Esophagus squamous epithelium (tissue), 5 donors: ENCODE data around the gene APLNR. TPM values are rescaled to one million over a fixed set of nuclear protein-coding genes. Genes with fewer than 3 reads are reported as not detected.

Experiments
- DNase-seq: peaks from one replicate; lab custom pipeline; 2025; lab: John Stamatoyannopoulos, UW
- H3K27ac ChIP-seq, 4 donors: fragments of 200-600 bp; sonication (generic); one replicate each; pipeline ENCODE4 v1.5.1; 2016 to 2019; ENCODE audit warnings: mild to moderate bottlenecking in 1 of 4
- H3K27me3 ChIP-seq, 4 donors: fragments of 200-600 bp; sonication (generic); 1 replicate in 3 of 4; 2 replicates in 1 of 4; pipeline versions ENCODE4 v1.5.1 to v1.6.0; 2017 to 2021; ENCODE audit warnings: antibody characterized with exemption in 1 of 4
- H3K36me3 ChIP-seq, 3 donors: fragments of 200-600 bp; sonication (generic); one replicate each; pipeline ENCODE4 v1.5.1; 2016 to 2019
- H3K4me1 ChIP-seq, 3 donors: fragments of 200-600 bp; sonication (generic); one replicate each; pipeline ENCODE4 v1.5.1; 2017 to 2019
- H3K4me3 ChIP-seq, 4 donors: fragments of 200-600 bp; sonication (generic); 1 replicate in 3 of 4; 2 replicates in 1 of 4; pipeline ENCODE4 v1.5.1; 2016 to 2019; ENCODE audit warnings: mild to moderate bottlenecking in 2 of 4, moderate library complexity in 1 of 4
- H3K9me3 ChIP-seq, 3 donors: fragments of 200-600 bp; sonication (generic); one replicate each; pipeline ENCODE4 v1.5.1; 2016 to 2019
- CTCF ChIP-seq, 6 experiments: fragments of 450-650 bp in 4 of 6; fragments of 200-600 bp in 2 of 6; sonication (generic) in 2 of 6; IDR thresholded peaks; one replicate each; pipeline ENCODE4 v1.5.1; 2016 to 2019; ENCODE audit warnings: antibody characterized with exemption in 6 of 6, mild to moderate bottlenecking in 4 of 6, moderate library complexity in 4 of 6
- POLR2A ChIP-seq, 4 donors: fragments of 450-650 bp; IDR thresholded peaks; one replicate each; pipeline ENCODE4 v1.6.1; 2017; ENCODE audit warnings: antibody characterized with exemption in 4 of 4, mild to moderate bottlenecking in 4 of 4, moderate library complexity in 3 of 4
- WGBS, 2 donors: methylation state at CpG; one replicate each; pipeline ENCODE4 v1.1.5; 2018; 5-methylcytosine and 5-hydroxymethylcytosine counted together
- intact Hi-C: fragments of 100-400 bp; cut with DNase I; formaldehyde crosslinking; loops from one replicate; pipeline ENCODE4 v1.15.0; 2022
- total RNA-seq, 4 donors: library from RNA; depleted of rRNA; stranded (reverse); fragments of >200 nt; gene quantifications; one replicate each; pipeline ENCODE4 v1.1.0, GENCODE V29; 2016
- donor health status: DM: yes; HTN: yes; CAD: no.

APLNR gene
- total RNA-seq, 4 donors from 2014 or later: 0.26 to 1.7 (median 0.34) TPM

DNA sequence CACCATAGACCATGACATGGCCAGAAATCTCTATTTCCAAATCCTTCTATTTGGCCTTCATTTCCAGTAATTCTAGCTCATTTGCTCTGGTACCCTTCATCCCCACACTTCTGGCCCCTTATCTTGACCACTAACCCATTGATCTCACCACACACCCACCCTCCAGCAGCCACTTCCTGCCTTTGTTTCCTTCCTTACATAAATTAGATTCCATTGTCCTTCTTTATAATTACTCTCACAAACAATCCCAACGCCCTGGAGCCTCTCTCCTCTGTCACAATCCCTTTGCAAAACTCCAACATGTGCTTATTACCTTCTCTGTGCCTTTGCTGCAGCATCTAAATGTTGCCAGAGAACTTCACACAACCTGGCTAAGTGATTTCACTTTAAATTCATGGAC, 14.8 kb downstream of the APLNR start:
- H3K9me3 ChIP-seq: no peaks in the 10 kb centered on the region
- peaks cover 0 to 6% (median 4%) of the 10 kb centered on the region in 3 donors for H3K4me1 ChIP-seq
- intact Hi-C loops: no loop called here
- H3K4me3 ChIP-seq: no peak overlapping the region
- WGBS, 2 donors: 20 to 46% methylated on average over 1 of the region's 1 CpG
- no peak for TF ChIP-seq POLR2A (IDR thresholded peaks at IDR 0.05)
- H3K36me3 ChIP-seq: no peaks in the 10 kb centered on the region
- H3K27ac ChIP-seq: no peak overlapping the region
- DNase-seq: no peak
- H3K27me3 ChIP-seq: no peaks in the 10 kb centered on the region

GRCh38 chr11:57219021-57219627, 17.9 kb downstream of the APLNR start:
- 27 to 38% methylated on average over 6 of the region's 6 CpGs for WGBS, 2 donors
- H3K4me3 ChIP-seq: no peak overlapping the region
- intact Hi-C loops: no loop called here
- H3K27me3 ChIP-seq: no peaks in the 10 kb centered on the region
- no peaks in the 10 kb centered on the region for H3K9me3 ChIP-seq
- no peaks in the 10 kb centered on the region for H3K36me3 ChIP-seq
- DNase-seq: no peak
- peaks cover 0 to 12% (median 8%) of the 10 kb centered on the region in 3 donors for H3K4me1 ChIP-seq
- H3K27ac ChIP-seq: peak overlapping the region in 1 of 4 donors; percentile 52
- TF ChIP-seq CTCF (IDR thresholded peaks at IDR 0.05): no peak

DNA sequence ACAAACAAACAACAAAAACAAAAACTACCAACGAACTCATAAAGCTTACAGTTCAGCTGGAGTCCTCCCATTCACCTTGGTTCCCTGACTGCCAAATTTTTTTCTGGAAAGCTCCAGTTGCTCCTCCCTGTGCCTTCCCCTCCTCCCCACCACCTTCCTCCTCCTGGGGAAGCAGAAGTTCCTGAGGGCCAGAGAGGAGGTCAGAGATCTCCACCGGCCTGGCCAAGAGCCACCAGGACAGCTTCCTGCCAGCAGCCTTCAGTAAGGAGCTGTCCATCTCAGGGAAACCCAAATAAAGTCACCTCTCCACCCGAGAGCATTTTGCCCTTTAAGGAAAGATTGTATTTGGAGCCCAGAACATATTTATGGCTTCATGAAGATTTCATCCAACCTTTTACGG, 20.0 kb downstream of the APLNR start:
- intact Hi-C loops: no loop called here
- H3K27ac ChIP-seq: no peak overlapping the region
- H3K27me3 ChIP-seq: peaks cover 0 to 5% (median 0%) of the 10 kb centered on the region in 4 donors
- H3K9me3 ChIP-seq: no peaks in the 10 kb centered on the region
- no peaks in the 10 kb centered on the region for H3K36me3 ChIP-seq
- 44 to 69% methylated on average over 4 of the region's 4 CpGs for WGBS, 2 donors
- no peak for DNase-seq
- H3K4me3 ChIP-seq: no peak overlapping the region
- H3K4me1 ChIP-seq: peaks cover 0 to 24% (median 15%) of the 10 kb centered on the region in 3 donors
- TF ChIP-seq POLR2A (IDR thresholded peaks at IDR 0.05) (no peak), CTCF (IDR thresholded peaks at IDR 0.05) (no peak)

DNA sequence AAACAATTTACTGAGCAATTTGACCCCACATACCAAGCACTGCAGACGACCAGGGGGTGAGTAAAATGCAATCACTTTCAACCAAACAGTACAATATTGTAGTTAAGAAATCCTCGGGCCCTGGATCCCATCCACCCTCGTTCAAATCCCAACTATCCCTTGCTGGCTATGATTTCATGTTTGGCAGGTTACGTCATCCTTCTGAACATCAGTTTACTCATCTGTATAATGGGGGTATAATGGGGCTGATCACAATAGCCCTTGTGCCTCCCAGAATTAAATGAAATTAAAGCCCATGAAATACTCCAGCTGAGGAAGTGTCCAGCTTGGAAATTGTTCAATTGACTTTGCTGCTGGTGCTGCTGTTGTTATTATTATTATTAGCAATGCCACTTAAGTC, 20.6 kb downstream of the APLNR start:
- H3K27me3 ChIP-seq: peaks cover 0 to 5% (median 0%) of the 10 kb centered on the region in 4 donors
- DNase-seq: no peak
- no peak for TF ChIP-seq POLR2A (IDR thresholded peaks at IDR 0.05)
- no peak for TF ChIP-seq CTCF (IDR thresholded peaks at IDR 0.05)
- H3K4me1 ChIP-seq: peaks cover 0 to 24% (median 15%) of the 10 kb centered on the region in 3 donors
- H3K36me3 ChIP-seq: no peaks in the 10 kb centered on the region
- WGBS, 2 donors: 68 to 77% methylated on average over 4 of the region's 4 CpGs
- no peak overlapping the region for H3K4me3 ChIP-seq
- no peaks in the 10 kb centered on the region for H3K9me3 ChIP-seq
- no peak overlapping the region for H3K27ac ChIP-seq
- intact Hi-C loops: no loop called here

DNA sequence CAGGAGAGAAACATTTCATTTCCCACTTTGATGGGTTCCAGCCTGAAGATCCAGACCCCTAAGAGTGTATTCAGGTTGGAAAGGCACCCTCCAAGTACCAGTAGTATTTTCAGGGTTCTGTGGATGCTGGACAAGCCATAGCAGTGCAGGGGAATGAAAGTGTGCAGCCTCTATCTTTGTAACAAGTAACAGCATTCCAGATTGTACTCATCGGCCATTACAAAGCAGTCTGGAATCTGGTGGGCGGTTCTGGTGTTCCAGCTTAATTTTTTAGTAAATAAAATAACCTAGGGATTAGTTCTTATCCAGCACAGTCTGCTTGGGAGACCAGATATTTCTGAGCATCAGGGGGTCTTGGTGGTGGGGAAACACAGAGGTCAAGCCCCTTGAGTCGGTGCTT, 22.6 kb downstream of the APLNR start:
- WGBS, 2 donors: 22 to 50% methylated on average over 3 of the region's 3 CpGs
- Histone ChIP-seq H3K36me3 (no peaks in the 10 kb centered on the region), H3K4me3 (no peak overlapping the region), H3K9me3 (no peaks in the 10 kb centered on the region), H3K27ac (peak overlapping the region in 1 of 4 donors; percentile 16), H3K4me1 (peaks cover 0 to 24% (median 14%) of the 10 kb centered on the region in 3 donors), H3K27me3 (peaks cover 0 to 11% (median 0%) of the 10 kb centered on the region in 4 donors)
- intact Hi-C loops: no loop called here
- no peak for DNase-seq
- TF ChIP-seq POLR2A (IDR thresholded peaks at IDR 0.05) (no peak), CTCF (IDR thresholded peaks at IDR 0.05) (no peak)
